Activated naive CD8-positive, alpha-beta T cell treated with anti-CD3 and anti-CD28 coated beads, Interleukin-2, amount 50 U/mL, for 16 hours (primary cell): Measurements from ENCODE around the gene HAND1.

Source experiments
- DNase-seq: peaks from one replicate; pipeline ENCODE4 v3.0.0-alpha.2; 2020; ENCODE audit warnings: low read depth, low spot score

Gene HAND1

DNA sequence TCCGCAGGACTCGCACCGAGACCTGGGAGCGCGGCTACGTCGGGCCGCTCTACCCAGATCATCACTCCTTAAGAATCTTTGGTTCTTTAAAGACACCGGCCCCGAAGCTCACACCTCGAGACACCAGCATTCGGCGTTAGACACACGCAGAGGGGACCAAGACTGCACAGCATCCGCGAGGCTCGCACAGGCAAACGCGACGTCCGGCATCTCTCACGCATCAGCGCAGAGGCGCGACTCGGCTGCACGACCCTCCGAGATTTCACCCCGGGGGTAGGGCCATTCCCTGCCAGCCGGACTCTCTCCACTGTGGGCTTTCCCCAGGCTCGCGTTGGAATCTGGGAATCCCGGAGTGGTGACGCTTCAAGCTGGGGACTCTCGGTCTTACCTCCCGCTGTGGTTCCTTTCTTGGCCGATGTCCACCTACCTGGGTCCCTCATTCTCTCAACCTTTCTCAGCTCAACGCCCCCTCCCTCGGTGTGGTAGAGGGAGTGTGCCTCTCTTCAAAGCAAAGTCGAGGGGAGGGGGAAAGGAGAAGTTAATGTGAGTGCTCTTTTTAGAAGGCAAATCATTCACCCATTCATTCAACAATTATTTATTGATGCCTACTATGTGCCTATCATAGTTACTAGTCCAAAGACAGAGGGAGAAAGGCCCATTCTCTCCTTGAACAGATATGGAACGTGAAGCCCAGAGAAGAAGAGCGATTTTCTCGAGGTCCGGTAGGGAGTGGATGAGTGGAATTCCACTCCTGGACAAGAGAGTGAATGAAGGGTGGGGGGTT, 1.3 kb upstream of the HAND1 start:
- no peak for DNase-seq

DNA sequence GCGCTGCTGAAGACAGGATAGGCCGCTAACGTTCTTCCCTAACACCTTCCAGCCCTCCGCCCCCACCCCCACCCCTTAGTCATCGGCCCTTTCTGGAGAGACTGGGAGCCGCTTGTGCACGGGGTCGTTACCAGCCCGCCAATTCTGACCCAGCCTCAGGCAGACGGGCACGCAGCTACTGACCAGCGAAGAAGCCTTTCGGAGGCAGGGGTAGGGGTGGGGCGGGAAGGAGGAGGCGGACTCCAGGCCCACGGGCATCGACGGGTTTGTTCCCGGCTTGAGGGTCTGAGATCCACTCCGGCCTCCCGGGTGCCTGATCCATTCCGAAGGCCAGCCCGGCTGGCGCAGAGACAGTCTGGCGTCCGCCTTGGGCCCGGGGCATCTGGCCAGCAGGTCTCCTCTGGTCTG, 729 bp upstream of the HAND1 start:
- DNase-seq, result no peak

DNA sequence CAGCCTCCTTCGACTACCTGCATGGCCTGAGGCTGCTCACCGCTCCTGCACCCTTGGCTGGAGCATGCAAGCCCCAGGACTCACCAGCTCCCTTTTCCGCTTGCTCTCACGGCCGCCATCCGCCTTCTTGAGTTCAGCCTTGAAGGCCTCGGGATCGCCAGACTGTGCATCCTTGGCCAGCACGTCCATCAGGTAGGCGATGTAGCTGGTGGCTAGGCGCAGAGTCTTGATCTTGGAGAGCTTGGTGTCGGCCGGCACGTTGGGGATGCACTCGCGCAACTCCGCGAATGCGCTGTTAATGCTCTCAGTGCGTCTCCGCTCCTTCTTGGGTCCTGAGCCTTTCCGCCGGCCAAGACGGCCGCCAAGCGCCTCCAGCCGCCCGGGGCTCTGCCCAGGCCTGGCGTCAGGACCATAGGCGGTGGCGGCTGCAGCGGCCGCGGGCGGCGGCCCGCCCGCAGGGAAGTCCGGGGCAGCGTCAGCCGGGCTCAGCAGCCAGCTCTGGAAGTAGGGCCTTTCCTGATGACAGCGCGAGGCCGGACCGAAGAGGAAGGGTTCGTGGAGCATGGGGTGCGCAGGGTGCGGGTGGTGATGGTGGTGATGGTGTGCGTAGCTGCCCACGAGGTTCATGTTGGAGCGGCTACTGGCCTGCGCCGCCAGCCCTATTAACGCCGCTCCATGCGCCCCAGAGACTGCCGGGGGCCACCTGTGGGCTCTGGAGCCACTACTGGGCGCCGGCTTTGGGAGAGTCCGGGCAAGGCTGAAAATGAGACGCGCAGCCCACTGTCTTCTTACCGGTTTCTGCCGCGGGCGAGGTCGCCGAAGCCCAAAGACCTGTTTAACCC, 424 bp downstream of the HAND1 start:
- no peak for DNase-seq

DNA sequence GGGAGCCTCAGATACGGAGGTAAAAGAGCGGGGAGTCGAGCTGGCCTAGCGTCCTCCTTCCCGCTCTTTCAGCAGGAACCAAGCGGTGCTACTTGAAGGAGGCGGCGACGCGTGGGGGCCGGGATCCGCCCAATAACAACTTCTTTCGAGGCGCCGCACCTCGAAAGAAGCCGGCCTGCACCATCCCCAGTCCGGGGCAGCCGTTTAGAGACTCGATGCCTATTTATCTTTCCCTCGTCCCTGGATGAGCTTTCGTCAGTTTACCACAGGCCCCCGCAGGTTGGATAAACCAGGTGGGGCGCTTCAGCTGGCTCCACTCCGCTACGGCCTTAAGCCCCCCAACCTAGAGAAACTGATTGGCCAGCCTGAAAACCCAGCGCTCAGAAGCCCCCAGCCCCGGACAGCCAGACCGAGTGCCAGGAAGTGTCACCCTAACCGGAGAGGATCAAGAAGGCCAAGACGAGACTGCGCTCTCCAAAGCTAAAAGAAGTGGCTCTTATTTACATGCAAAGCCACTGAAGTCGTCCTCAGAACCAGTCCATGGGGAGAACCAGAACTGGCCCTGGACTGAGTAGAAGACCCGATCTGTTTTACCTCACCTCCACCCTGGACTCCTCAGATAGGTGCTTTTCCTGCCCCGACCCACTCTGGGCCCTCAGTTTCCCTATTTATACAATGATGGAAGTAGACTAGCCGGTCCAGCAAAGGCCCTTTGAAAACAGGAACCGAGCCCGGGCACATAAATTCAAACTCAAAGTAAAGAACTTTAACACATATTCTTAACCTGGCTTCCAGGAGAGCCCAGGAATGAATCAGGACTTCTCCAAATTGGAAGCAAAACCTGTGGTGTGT, 1.4 kb downstream of the HAND1 start:
- no peak for DNase-seq

DNA sequence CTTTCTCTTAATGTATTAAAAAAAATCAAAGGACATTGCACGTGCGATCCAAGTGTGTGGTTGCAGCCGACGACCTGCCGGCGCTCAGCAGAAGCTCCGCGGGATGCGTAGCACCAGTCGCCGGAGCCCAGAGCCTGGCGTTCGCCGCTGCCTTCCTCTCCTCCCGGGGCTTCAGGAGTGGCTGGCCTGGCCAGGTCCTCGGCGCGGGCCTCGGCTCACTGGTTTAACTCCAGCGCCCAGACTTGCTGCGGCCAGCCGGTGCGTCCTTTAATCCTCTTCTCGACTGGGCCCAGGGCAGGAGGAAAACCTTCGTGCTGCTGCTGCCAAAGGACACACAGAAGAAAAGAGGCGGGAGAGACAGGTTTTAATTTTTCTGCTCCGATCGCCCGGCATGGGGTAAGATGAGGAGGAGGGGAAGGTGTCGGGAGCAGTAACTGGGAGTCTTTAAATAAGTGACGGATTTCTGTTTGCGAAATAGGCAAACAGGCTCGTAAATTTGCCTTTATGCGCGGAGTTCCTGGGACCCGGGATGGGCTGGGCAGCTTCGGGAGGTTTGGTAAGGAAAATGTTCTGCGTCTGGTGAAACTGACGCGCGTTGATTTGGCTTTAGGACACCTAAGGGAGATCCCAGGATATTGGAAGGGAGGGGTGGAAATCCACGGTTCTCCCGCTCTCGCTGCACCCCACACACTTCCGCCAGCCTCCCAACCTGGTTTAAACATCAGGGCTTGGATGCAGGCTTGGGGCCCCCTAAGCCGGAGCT, 2.3 kb downstream of the HAND1 start:
- no peak for DNase-seq

DNA sequence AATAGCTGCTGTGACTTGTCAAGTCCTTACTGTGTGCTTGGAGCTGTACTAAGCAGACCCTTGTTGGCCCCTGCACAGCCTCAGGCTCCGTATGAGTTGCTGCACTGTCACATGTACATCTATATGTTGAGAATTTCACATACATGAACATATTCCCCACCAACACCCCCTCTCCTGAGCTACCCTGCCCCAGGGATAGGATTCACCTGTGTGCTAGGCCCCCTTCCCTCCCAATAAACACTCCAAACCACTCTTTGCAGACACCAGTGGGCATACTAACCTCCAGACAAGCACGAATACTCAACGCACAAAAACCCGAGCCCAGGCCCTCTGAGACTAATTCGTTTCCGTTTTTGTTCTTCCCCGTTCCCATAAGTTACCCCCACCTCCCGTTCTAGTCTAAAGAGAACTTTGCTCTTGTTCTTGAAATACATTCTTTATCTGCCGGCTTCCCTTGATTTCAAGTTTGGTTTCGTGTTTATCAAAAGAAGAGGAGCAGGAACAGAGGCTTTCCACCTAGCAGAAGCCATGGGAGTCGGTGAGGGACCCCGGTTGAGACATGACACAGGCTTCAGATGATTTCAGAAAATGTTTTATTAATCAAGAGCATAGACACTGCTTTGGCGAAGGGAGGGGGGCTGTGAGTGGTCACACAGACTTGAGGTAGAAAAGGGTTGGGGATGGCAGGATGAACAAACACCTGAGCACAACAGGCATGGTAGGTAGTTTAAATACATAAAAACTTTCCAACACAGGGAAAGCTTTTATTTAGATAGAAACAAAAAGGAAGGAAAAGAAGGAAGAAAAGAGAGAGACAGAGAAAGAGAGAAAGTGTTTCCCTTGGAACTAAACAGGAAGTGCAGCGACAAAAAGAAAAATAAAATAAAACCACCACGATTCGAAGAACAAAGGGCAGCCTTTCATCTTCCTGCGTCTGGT, 3.4 kb downstream of the HAND1 start:
- DNase-seq, result no peak

DNA sequence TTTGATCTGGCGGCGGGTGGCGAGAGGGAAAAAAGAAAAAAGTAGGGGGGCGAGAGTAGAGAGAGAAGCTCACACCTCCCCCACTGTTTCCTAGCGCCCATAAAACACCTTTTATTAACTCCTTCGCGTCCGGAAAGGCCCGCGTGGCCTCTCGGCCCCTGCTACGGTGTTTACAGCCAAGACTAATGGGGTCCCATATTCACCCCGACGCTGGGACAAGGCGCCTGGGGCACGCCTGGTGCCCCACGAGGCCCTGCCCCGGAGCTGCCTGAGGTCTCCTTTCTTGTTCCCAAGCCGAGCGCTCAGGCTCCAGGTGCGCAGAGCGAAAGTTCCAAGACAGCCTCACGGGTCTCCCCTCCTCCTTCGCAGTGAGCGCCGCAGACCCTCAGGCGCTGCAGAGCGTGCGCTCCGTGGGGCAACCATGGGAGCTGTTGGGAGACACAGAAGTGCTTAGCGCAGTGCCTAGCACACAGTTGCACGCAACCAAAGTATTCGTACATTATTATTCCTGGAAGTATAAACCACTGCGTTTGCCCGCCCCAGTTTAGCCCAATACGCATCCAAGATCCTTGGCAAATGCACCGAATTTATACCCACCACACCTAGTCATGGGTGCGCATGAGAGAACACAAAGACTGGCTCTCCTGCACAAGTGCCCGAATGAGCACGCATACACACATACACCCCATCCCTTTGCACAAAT, 4.3 kb downstream of the HAND1 start:
- DNase-seq, result no peak

DNA sequence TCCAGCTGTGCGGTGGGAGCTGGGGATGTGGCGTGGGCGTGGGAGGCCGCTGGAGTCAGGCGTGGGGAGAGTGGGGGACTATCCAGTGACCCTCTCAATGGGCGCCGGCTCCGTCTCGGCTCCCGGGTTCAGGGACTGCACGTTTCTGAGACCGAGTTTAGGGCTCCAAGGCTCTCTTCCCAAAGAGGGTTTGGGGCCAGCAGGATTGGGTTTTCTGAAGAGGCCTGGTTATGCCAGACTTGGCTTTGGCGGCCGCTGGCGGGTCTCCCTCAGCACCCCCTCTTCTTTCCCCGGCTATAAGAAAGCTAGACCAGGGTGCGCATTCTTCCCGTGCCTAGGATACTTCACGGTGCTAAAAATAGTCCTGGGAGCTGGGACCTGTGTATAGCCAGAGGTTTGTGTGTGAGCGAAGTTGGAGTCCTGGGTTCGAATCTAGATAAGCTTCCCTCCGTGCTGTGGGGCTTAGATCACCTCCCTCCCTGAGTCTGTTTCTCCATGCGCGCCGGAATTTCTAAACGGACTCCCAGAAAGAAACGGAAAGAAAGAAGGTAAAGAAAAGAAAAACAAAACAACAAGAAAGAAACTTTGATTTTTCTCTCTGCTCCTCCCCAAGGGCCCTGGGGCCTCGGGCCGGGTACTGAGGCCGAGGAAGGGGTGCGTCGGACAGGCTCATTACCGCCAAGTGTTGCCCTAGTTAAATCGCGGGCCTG, 5.0 kb downstream of the HAND1 start:
- DNase-seq, result no peak

DNA sequence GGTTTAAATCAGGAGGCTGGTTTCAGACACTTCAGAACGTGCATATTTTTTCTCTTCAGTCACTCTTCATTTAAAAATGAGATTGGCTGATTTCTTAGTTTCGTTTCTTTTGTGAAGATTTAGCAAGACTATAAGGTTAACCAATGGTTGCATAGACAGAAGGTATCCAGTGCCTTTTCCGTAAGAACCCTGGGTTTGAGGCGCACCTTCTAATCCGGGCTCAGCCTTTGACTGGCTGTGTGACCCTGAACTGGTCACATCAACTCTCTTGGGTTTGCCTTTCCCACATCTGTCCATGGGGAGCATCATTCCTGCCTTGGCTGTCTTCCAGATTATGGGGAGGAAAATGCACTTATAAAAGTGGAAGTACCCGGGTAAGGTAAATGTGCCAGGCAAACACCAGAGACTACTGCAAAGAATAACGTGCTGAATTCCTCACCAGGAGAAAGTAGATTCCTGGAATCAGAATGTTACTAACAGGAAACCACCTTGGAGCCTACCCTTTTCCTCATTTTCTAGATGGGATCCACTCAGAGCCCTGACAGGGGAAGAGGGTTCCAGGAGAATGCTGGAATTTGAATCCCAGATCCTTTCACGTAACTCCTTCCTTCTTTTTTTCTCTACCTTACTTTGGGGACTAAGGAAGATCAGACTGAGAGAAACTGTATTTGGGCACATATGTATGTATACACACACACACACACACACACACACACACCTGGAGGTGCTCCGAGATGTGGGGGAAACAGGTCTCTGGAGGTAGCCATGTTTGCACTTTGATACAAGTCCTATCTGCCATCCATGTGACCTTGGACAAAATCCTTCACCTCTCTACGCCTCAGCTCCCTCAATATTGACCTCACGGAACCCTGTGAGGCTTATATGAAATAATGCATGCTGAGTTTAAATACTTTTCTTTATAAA, 6.8 kb downstream of the HAND1 start:
- no peak for DNase-seq

DNA sequence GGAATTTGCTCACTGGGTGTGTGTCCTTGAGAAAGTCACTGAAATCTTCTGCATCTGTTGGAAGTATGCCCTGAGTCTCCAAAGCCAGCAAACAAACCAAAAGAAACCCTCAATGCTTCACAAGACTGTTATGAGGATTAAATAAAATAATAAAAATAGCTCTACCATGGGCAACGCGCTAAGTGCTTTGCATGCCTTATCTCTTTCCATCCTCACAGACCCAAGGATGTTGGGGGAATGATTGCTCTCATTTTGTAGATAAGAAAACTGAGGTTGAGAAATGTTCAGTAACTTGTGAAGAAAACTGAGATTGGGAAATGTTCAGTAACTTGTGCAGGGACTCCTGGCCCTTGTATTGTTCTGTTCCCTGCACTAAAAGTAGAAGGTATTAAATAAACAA, 7.9 kb downstream of the HAND1 start:
- DNase-seq, result no peak

DNA sequence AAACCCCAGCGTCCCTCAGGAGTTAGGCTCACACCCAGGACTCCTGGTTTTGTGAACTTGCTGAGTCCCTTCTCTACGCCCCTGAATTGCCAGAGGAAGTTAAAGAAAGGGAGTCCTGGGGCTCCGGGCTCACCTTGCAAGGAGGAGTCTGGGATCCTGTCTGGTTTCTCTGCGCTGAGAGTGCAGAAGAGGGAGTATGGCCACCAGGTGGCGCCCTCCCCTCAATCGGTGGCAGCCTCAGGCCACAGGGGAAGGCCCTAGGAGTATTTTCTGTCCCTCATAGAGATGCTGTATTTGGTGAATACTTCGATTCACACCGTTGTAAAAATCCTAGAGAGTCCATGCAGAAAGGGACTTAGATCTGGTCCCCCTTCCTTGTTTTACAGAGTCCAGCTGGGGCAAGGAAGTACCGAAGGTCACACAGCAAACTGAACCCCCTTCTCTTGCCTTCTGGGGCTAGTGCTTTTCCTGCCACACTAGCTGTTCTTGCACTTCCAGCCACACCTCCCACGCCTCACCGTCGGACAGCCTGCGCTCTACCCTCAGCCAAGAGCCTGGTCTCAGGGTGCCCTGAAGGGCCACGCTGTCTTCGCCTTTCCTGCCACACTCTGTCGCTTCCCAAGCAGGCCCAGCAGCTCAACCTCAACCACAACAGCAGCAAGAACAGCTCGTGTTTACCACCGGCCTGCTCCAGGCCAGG, 10.2 kb downstream of the HAND1 start:
- DNase-seq, result peak; percentile 62

DNA sequence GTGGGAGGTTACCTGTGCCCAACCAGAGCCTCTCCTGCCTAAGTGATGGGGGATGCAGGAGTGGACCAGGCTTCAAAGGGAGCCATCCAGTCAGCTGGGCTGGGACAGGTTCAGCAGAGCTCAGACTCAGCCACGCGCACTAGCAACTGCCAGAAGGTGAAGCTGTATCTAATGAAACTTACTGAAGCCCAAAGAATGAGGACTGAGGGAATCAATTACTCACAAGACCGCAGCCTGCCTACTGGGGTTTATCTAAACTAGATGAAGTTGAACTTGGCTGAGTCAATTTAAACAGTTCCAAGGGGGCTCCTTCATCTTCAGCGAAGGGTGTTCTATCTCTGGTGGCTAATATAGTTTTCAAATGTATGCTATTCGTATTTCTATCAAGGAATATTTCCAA, 11.4 kb downstream of the HAND1 start:
- DNase-seq, result no peak

DNA sequence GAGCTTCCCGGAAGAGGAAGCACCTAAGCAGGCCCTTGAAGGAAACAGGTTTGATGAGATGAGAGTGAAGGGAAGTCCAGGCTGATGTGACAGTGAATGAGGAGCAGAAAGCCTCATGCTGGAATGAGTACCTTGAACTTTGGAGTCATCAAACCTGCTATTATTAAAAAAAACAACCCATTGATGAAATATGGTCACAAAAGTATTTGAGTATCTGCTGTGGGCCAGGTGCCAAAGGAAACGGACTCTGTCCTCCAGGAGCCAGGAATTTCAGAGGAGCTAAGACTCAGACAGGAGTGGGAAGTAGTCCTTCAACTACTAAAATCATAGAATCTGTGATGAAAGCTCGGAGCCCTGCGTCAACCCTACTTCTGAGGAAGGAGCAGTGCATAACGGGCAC, 11.9 kb downstream of the HAND1 start:
- DNase-seq, result no peak

DNA sequence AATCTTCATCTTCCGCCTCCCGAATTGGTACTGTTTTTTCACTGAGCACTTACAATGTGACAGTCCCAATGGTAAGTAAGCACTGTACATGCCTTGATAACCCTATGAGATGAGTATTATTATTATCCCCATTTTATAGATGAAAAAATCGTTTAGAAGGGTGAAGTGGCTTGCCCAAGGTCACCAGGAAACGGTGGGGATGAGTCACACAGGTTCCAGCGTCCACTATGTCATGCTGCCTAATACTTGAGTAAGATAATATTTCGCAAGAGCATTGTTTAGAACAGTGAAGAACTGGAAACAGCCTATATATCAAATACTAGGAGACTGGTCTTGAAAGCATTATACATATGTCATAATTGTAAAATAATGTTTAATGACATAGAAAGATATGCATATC, 12.9 kb downstream of the HAND1 start:
- no peak for DNase-seq

DNA sequence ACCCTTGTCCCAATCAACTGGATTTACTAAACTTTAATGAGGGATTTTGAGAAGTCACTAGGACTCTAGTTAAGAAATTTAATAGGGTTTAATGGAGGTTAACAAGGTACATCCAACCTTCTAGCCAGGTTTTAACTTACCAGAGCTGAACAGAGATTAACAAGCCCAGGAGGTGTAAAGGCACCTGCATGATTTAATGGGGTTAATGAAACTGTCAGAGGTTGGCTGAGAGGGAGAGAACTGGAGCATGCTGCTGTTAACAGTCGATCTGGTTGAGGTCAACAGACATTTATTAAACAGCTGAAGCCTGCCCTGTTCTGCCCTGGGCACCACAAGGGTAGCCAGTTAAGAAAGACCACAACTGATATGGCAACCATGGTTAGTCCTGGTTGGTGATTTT, 13.6 kb downstream of the HAND1 start:
- DNase-seq, result no peak

DNA sequence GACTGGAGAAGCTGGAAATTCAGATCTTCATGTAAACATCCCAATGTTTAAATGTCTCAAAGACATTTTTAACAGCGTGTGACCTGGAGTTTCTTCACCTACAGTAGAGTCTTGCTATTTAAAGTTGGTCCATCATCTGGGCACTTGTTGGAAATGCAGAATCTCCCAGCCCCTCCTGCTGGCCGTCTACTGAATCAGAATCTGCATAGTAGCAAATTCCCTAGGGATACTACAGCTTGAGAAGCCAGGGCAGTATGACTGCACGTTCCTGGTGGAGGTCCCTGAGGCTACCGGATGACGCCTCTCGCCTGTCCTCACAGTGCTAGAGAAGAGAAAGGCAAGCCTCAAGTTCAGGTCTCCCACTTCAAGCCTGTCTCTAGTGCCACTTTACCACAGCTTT, 16.5 kb downstream of the HAND1 start:
- DNase-seq, result no peak

DNA sequence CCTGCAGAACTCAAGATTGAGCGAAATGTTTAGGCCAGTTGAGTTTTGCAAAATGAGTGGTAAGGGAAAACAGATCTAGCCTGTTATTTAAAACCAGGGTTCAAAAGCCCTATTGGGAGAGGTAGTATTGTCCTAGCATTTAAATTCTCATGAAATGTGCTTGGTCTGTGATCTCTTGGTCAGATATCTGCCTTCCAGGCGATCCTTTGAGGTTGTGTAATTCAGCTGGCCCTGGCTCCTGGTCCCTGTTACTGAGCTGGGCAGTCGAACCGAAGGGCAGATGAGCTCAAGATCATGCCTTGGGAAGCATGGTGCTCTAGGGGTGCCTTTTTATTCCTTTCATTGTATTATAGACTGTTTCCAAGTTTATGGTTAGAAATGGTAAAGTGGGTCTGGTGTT, 17.9 kb downstream of the HAND1 start:
- no peak for DNase-seq
